HCT116 (cell line): ENCODE data around the gene ZZZ3. TPM values are rescaled to one million over a fixed set of nuclear protein-coding genes. Genes with fewer than 3 reads are reported as not detected.

Source experiments
- ATAC-seq: fragments of 200-7000 bp; cut with Tn5 transposase; 2 replicates; pipeline ENCODE4 v1.9.1; 2020; ENCODE audit warnings: mild to moderate bottlenecking, moderate library complexity
- BruUV-seq: library from RNA; stranded (reverse); fragments of 400-500 nt; replicated peaks from 2 replicates; lab custom pipeline; 2021; lab: Mats Ljungman, UMichigan
- CTCF ChIA-PET: fragments of 300-600 bp; sonication (Branson Sonifier 250); formaldehyde crosslinking; loops from one replicate; lab custom pipeline; 2021; ENCODE audit warnings: antibody characterized with exemption; lab: Charles Lee
- POLR2A ChIA-PET: fragments of 300-600, 350-600 bp; sonication (Branson Sonifier 250); formaldehyde crosslinking; loops from one replicate; lab custom pipeline; 2021; ENCODE audit warnings: antibody characterized with exemption; lab: Charles Lee
- RAD21 ChIA-PET, 2 experiments: fragments of 300-600 bp; sonication (Branson Sonifier 250); formaldehyde crosslinking; loops; one replicate each; lab custom pipeline; 2023; ENCODE audit warnings: low total read pairs in 2 of 2; ENCODE audit not compliant: uncharacterized antibody in 2 of 2, unreplicated experiment in 2 of 2, low non-redundant PET in 1 of 2; lab: Charles Lee
- DNase-seq: peaks from one replicate; pipeline ENCODE4 v3.0.0-alpha.2; 2010; ENCODE audit warnings: low read depth, low spot score
- H2AFZ ChIP-seq: fragments of 200-600 bp; shearing (Covaris generic), sonication (generic); 2 replicates; pipeline ENCODE4 v1.6.1; 2017; ENCODE audit warnings: low read depth, mixed run types, mixed read lengths, antibody characterized with exemption, low read length; ENCODE audit not compliant: poor library complexity, severe bottlenecking
- H3K27ac ChIP-seq: 2 replicates; pipeline ENCODE4 v1.5.1; 2012; ENCODE audit warnings: low read depth, low read length
- H3K27me3 ChIP-seq: fragments of 200-600 bp; sonication (generic); 2 replicates; pipeline ENCODE4 v1.6.1; 2016; ENCODE audit warnings: mixed run types, low read length, mixed read lengths; ENCODE audit not compliant: insufficient read depth
- H3K36me3 ChIP-seq, 2 experiments: fragments of 200-500 bp in 1 of 2; fragments of 200-600 bp in 1 of 2; sonication (Bioruptor generic) in 1 of 2; sonication (generic) in 1 of 2; 2 replicates each; pipeline versions ENCODE4 v1.5.1 to v1.6.1; 2014 to 2016; ENCODE audit warnings: low read length in 2 of 2, inconsistent platforms in 1 of 2, mixed read lengths in 1 of 2, mixed run types in 1 of 2; ENCODE audit not compliant: insufficient read depth in 2 of 2, control insufficient read depth in 1 of 2
- H3K4me1 ChIP-seq, 2 experiments: fragments of 200-600 bp in 1 of 2; sonication (generic) in 1 of 2; 2 replicates each; pipeline versions ENCODE4 v1.5.1 to v1.6.1; 2012 to 2017; ENCODE audit warnings: low read length in 2 of 2, inconsistent platforms in 1 of 2, mild to moderate bottlenecking in 1 of 2, mixed read lengths in 1 of 2, mixed run types in 1 of 2, moderate library complexity in 1 of 2; ENCODE audit not compliant: insufficient read depth in 2 of 2, control insufficient read depth in 1 of 2
- H3K4me2 ChIP-seq: fragments of 200-600 bp; sonication (generic); 2 replicates; pipeline ENCODE4 v1.6.1; 2017; ENCODE audit warnings: mixed run types, low read length, mixed read lengths
- H3K4me3 ChIP-seq, 2 experiments: fragments of 200-600 bp in 1 of 2; sonication (generic) in 1 of 2; replicated peaks in 1 of 2; 2 replicates each; pipeline ENCODE4 v1.5.1; 2011 to 2016; ENCODE audit warnings: low read length in 2 of 2, control low read depth in 1 of 2, low read depth in 1 of 2, mild to moderate bottlenecking in 1 of 2, mixed read lengths in 1 of 2, mixed run types in 1 of 2
- H3K79me2 ChIP-seq: fragments of 200-600 bp; sonication (generic); 2 replicates; pipeline ENCODE4 v1.6.1; 2017; ENCODE audit warnings: mild to moderate bottlenecking, mixed run types, low read length, moderate library complexity, mixed read lengths; ENCODE audit not compliant: insufficient read depth
- H3K9ac ChIP-seq: fragments of 200-600 bp; sonication (generic); 2 replicates; pipeline ENCODE4 v1.6.1; 2016; ENCODE audit warnings: low read length, mixed read lengths
- H3K9me2 ChIP-seq: fragments of 200-600 bp; sonication (generic), shearing (Covaris generic); 2 replicates; pipeline ENCODE4 v1.6.1; 2017; ENCODE audit warnings: mixed run types, mild to moderate bottlenecking, moderate library complexity; ENCODE audit not compliant: insufficient read depth
- H3K9me3 ChIP-seq, 2 experiments: fragments of 200-500 bp in 1 of 2; fragments of 200-600 bp in 1 of 2; sonication (Bioruptor generic) in 1 of 2; sonication (generic) in 1 of 2; 2 replicates each; pipeline ENCODE4 v1.6.1; 2014 to 2017; ENCODE audit warnings: low read length in 2 of 2, mixed read lengths in 2 of 2, inconsistent platforms in 1 of 2, low read depth in 1 of 2, mild to moderate bottlenecking in 1 of 2, mixed run types in 1 of 2, moderate library complexity in 1 of 2; ENCODE audit not compliant: control insufficient read depth in 1 of 2, insufficient read depth in 1 of 2
- H4K20me1 ChIP-seq: fragments of 200-600 bp; sonication (generic), shearing (Covaris generic); 2 replicates; pipeline ENCODE4 v1.6.1; 2017; ENCODE audit warnings: mixed run types, mild to moderate bottlenecking, moderate library complexity; ENCODE audit not compliant: insufficient read depth
- CBX3 ChIP-seq: IDR thresholded peaks from 2 replicates; pipeline ENCODE4 v1.6.1; 2012; ENCODE audit warnings: low read depth
- CEBPB ChIP-seq: IDR thresholded peaks from 2 replicates; pipeline ENCODE4 v1.6.1; 2012; ENCODE audit warnings: low read depth
- EGR1 ChIP-seq: IDR thresholded peaks from 2 replicates; pipeline ENCODE4 v1.6.1; 2012; ENCODE audit warnings: low read depth
- ELF1 ChIP-seq: IDR thresholded peaks from 2 replicates; pipeline ENCODE4 v1.6.1; 2012; ENCODE audit warnings: low read depth, borderline replicate concordance
- EZH2 ChIP-seq: fragments of 200-600 bp; sonication (generic); IDR thresholded peaks from 2 replicates; pipeline ENCODE4 v1.6.1; 2017; ENCODE audit warnings: antibody characterized with exemption, mixed run types
- EZH2phosphoT487 ChIP-seq: fragments of 200-600 bp; IDR thresholded peaks from 2 replicates; pipeline ENCODE4 v1.6.1; 2018; ENCODE audit warnings: antibody characterized with exemption, borderline replicate concordance
- RAD21 ChIP-seq: IDR thresholded peaks from 2 replicates; pipeline ENCODE4 v1.6.1; 2012; ENCODE audit warnings: low read depth, mild to moderate bottlenecking
- REST ChIP-seq: IDR thresholded peaks from 2 replicates; pipeline ENCODE4 v1.6.1; 2012; ENCODE audit warnings: low read depth
- SIN3A ChIP-seq: IDR thresholded peaks from 2 replicates; pipeline ENCODE4 v1.6.1; 2012; ENCODE audit warnings: low read depth
- ZFX ChIP-seq: fragments of 450-650 bp; IDR thresholded peaks from 2 replicates; pipeline ENCODE4 v1.6.1; 2017
- intact Hi-C: fragments of 100-400 bp; cut with micrococcal nuclease; formaldehyde crosslinking; loops from 2 replicates; pipeline ENCODE4 v1.10.0; 2022
- total RNA-seq: library from RNA; stranded (reverse); gene quantifications from one replicate; pipeline ENCODE4 v1.2.1, GENCODE V29; 2021; ENCODE audit not compliant: unreplicated experiment
- TF ChIP-seq, protein P1 (sequence below): IDR thresholded peaks from 2 replicates; pipeline ENCODE4 v1.6.1; 2012
- TF ChIP-seq, protein P2 (sequence below): IDR thresholded peaks from 2 replicates; pipeline ENCODE4 v1.6.1; 2012

ZZZ3 gene
- total RNA-seq, 1 experiment from 2014 or later: 48.9 TPM

DNA sequence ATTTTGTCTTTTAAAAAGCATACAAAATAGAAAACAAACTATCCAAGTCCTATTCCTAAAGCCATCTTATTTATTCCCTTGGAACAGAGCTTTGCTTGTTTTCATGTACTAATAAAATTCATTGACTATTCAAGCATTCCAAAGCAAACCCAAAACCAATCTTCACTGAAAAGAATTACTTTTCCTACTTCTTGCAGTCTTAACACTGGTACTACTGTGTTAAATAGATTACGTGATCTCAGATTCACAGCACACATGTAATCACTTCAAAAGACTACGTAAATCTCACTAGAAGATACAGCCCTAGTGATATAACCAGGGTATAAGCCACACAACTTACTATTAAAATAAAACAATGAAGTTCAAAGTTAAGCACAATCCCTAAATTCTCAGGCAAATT lies 39.0 kb downstream of the ZZZ3 start:
- ATAC-seq (no peak), DNase-seq (no peak)
- Histone ChIP-seq H3K9me3 (no peaks in the 10 kb centered on the region), H3K79me2 (peaks cover 95% of the 10 kb centered on the region), H4K20me1 (0 out of 2 replicates have a peak, but pooled peaks cover 3% of the 10 kb centered on the region)
- CTCF ChIA-PET: no interaction called here
- no peak for TF ChIP-seq EZH2phosphoT487
- TF ChIP-seq, protein P1, sequence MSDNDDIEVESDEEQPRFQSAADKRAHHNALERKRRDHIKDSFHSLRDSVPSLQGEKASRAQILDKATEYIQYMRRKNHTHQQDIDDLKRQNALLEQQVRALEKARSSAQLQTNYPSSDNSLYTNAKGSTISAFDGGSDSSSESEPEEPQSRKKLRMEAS: no peak
- no peak for TF ChIP-seq CEBPB
- no peak for TF ChIP-seq ZFX
- no peak for TF ChIP-seq SIN3A
- TF ChIP-seq, protein P2, sequence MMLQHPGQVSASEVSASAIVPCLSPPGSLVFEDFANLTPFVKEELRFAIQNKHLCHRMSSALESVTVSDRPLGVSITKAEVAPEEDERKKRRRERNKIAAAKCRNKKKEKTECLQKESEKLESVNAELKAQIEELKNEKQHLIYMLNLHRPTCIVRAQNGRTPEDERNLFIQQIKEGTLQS: no peak
- no peak for TF ChIP-seq ELF1
- no peak for TF ChIP-seq EZH2
- TF ChIP-seq CBX3: no peak
- TF ChIP-seq REST: no peak
- no peak for TF ChIP-seq EGR1
- TF ChIP-seq RAD21: no peak
- TF ChIP-seq, all 23 proteins: peak for 0
- RAD21 ChIA-PET: no interaction called here
- Histone ChIP-seq H3K9ac (no peak overlapping the region), H3K4me2 (no peak overlapping the region), H3K27me3 (no peaks in the 10 kb centered on the region), H3K9me2 (no peaks in the 10 kb centered on the region), H3K36me3 (no peaks in the 10 kb centered on the region), H3K27ac (no peak overlapping the region), H3K4me3 (no peak overlapping the region), H3K4me1 (peaks cover 0 to 8% of the 10 kb centered on the region in 2 experiments; a peak in 1 of 4 replicates), H2AFZ (no peak overlapping the region)
- POLR2A ChIA-PET: interaction anchor here (0.6 kb wide), 1 partner anchor 136 kb away, joined by 3 read pairs; the partner anchor contains the start of gene MIGA1
- intact Hi-C loops: no loop called here
- no TSS peak for BruUV-seq
